ENCODE measurements around the gene KIF26A.
A peak's percentile ranks its signal among the peaks of the same experiment; 100 is the strongest.
"Not testable (repeated sequence)": the region's sequence is repeated elsewhere in the genome, so short reads cannot be mapped to it uniquely, and the experiment has no call there.

The KIF26A gene

DNA sequence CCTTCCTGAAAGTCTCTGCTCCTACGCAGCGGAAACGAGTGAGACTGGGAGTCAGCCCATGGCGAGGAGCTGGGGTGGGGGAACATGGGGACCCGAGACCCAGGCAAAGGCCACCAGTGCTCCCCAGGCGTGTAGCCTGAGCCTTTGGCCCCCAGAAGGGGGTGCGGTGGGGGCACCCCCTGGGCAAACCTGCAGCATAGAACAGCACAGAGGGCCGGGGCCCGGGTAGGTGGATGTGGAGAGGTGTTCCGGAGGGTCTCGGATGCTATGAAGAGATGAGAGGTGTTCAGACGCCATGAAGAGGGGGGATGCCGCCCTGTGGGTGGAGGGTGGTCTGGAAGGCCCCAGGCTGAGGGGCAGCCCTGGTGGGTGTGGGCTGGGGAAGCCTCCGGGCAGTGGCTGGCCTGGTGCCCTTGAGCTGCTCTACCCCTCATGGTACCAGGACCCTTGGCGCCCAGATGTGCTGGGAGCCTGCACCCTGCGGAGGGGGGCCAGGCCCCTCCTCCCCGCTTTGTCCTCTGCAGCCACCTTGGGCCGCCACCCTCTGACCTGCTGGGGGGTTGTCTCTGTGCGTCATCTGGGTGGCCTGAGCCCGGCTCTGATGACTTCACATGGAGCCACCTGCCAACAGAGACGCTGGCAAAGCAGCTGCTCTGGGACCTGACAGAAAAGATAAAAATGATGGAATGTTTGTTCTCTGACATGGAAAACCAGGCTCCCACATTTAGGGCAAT lies 83.4 kb downstream of the KIF26A start:
- no peak for DNase-seq (ENCODE audit: low read depth)
- no peak overlapping the region for H3K4me3 ChIP-seq (ENCODE audit: low read depth, low read length)
- TF ChIP-seq, protein P1, sequence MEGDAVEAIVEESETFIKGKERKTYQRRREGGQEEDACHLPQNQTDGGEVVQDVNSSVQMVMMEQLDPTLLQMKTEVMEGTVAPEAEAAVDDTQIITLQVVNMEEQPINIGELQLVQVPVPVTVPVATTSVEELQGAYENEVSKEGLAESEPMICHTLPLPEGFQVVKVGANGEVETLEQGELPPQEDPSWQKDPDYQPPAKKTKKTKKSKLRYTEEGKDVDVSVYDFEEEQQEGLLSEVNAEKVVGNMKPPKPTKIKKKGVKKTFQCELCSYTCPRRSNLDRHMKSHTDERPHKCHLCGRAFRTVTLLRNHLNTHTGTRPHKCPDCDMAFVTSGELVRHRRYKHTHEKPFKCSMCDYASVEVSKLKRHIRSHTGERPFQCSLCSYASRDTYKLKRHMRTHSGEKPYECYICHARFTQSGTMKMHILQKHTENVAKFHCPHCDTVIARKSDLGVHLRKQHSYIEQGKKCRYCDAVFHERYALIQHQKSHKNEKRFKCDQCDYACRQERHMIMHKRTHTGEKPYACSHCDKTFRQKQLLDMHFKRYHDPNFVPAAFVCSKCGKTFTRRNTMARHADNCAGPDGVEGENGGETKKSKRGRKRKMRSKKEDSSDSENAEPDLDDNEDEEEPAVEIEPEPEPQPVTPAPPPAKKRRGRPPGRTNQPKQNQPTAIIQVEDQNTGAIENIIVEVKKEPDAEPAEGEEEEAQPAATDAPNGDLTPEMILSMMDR (IDR thresholded peaks at IDR 0.05; ENCODE audit: low read depth, low read length, missing control alignments), result no peak

DNA sequence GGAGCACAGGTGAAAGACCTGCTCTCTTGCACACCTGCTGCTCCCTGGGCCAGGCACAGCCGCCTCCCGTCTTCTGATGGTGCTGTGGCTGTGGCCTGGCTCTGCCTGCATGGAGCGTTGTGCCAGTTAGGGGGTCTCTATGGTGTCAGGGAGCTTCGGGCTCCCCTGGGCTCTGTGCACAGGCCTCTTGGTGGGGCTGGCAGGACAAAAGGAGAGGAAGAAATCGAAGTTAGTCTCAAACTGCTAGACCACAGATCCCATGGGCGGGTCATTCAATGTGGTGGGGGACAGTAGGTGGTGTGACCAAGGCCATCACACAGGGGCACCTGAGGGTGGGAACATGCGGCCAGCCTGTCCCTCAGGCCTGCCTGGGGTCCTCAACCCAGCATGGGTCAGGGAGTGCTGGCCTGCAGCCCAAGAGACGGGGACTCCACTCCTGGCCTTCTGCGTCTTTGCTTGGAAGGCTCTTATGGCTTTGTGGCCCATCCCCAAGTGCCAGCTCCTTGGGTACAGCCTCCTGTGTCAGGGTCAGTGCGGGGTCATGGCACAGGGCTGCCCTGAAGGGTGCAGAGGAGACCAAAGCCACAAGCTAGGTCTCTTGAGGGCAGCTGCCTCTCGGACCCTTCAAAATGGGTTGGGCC lies 84.1 kb downstream of the KIF26A start:
- DNase-seq (ENCODE audit: low read depth), result no peak
- no peak overlapping the region for H3K4me3 ChIP-seq (ENCODE audit: low read depth, low read length)
- TF ChIP-seq, protein P1 (IDR thresholded peaks at IDR 0.05; ENCODE audit: low read depth, low read length, missing control alignments), result no peak

DNA sequence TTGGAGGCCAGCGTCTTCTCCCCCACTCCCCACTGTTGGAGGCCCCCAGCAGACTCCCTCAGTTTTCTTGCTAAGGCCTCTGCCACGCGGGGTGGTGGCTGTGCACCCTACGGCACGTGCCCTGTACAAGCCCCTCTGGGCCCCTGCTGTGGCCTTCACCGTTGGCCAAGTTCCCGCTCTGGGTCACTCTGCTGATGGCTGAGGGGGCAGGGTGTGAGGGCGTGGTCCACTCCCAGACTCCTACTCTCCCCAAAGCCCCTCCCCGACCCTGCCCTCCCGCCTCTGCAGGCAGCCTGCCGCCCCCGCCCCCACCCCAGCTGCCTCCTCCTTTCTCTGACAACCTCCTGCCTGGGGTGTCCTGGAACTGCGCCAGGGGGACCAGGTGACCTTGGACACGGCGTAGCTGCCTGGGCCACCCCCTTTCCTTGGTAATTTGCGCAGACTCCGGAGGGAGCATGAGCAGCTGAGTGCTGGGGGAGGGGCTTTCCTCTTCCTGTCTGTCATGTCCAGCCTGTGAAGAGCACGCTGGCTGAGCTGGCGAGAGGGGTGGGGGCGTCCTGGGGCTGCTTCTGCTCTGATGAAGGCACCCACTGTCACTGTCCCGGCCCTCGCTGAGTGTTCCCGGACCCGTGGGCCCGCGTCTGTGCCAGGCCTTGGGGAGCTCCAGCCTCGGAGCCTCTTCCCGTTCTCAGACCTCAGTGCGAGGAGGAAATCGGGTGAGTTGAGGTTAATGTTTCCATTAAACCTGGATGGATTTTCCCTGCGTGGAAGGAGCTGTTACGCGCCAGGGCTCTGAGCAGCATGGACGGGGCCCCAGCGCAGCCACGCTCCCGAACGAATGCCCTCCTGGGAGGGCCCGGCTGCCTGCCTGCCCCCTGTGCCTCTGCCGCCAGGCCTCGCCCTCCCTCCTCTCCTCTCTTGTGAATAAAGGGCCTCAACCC lies 85.0 kb downstream of the KIF26A start:
- TF ChIP-seq, protein P1 (IDR thresholded peaks at IDR 0.05; ENCODE audit: low read depth, low read length, missing control alignments), result no peak
- no peak overlapping the region for H3K4me3 ChIP-seq (ENCODE audit: low read depth, low read length)
- no peak for DNase-seq (ENCODE audit: low read depth)

DNA sequence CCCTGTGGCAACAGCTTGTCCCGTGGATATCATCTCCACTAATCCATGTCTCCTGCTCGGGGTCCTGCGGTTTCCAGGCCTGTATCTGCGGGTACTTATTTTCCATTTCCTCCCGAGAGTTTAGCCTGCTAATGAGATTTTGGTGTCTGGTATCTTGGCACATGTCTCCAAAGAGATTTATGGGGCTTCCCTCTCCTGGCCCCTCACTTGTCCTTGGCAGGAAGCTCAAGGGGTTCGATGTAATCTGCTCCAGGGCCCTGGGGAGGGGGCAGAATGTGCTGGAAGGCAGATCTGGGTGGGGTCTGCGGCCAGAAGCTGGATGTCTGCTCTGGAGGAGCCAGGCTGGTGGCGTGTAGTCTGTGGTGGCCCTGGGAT lies 85.7 kb downstream of the KIF26A start:
- DNase-seq (ENCODE audit: low read depth), result no peak
- no peak overlapping the region for H3K4me3 ChIP-seq (ENCODE audit: low read depth, low read length)

DNA sequence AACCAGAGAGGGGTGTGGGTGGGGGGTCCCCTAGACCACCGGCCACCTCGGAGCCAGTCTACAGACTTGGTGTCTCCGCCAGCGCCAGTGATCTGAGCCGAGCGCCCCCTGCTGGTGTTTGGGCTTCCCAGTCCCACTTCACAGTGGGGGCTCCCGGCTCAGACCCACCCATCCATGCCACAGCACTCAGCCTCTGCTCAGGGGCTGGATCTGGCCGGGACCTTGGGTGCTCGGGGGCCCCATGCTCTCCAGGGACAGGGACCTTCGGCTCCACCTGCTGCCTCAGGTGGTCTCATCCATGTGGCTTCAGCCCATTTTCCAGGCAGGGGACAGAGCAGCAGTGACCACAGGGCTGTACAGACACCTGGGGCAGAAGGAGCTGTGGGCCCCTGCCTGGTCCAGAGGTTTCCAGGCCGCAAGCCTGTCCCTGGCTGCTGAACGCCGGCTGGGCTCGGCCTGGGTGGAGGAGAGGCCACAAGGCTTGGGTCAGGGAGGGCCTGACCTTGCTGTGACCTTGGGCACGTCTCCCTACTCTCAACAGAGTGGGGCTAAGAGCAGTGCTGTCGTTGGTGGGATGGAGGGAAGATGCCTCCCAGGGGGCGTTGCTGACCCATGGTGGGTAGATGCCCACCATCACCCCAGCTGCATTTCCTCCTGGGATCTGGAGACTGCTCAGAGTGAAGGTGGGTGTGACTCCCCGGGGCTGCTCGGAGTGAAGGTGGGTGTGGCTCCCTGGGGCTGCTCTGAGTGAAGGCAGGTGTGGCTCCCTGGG lies 86.3 kb downstream of the KIF26A start:
- no peak for DNase-seq (ENCODE audit: low read depth)
- TF ChIP-seq, protein P1 (IDR thresholded peaks at IDR 0.05; ENCODE audit: low read depth, low read length, missing control alignments), result peak; percentile 63
- H3K4me3 ChIP-seq (ENCODE audit: low read depth, low read length), result no peak overlapping the region

More for the DNA sequence above, 85.7 kb downstream of the KIF26A start:
- TF ChIP-seq, protein P1 (IDR thresholded peaks at IDR 0.05; ENCODE audit: low read depth, low read length, missing control alignments), result no peak

DNA sequence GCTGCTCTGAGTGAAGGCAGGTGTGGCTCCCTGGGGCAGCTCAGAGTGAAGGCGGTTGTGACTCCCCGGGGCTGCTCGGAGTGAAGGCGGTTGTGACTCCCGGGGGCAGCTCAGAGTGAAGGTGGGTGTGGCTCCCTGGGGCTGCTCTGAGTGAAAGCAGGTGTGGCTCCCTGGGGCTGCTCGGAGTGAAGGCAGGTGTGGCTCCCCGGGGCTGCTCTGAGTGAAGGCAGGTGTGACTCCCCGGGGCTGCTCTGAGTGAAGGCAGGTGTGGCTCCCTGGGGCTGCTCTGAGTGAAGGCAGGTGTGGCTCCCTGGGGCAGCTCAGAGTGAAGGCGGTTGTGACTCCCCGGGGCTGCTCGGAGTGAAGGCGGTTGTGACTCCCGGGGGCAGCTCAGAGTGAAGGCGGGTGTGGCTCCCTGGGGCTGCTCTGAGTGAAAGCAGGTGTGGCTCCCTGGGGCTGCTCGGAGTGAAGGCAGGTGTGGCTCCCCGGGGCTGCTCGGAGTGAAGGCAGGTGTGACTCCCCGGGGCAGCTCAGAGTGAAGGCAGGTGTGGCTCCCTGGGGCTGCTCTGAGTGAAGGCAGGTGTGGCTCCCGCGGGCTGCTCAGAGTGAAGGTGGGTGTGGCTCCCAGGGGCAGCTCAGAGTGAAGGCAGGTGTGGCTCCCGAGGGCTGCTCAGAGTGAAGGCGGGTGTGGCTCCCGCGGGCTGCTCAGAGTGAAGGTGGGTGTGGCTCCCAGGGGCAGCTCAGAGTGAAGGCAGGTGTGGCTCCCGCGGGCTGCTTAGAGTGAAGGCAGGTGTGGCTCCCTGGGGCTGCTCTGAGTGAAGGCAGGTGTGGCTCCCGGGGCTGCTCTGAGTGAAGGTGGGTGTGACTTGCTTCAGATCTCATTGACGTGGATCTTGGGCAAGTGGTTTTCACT lies 87.1 kb downstream of the KIF26A start:
- not testable (repeated sequence) for DNase-seq (ENCODE audit: low read depth); H3K4me3 ChIP-seq (ENCODE audit: low read depth, low read length)
